Activated naive CD8-positive, alpha-beta T cell treated with anti-CD3 and anti-CD28 coated beads, Interleukin-2, amount 10 ng/mL, durations not matched to agents 7 days and 5 days (primary cell): ENCODE data around the gene DUSP11. TPM values are rescaled to one million over a fixed set of nuclear protein-coding genes. Genes with fewer than 3 reads are reported as not detected.
"Not testable (repeated sequence)": the region's sequence is repeated elsewhere in the genome, so short reads cannot be mapped to it uniquely, and the experiment has no call there.

Experiments used
- ATAC-seq: fragments of 150-1000 bp; cut with Tn5 transposase; one replicate; pipeline ENCODE4 v1.10.0; 2021; ENCODE audit warnings: low read depth, moderate library complexity
- POLR2A ChIA-PET: fragments of 350-600 bp; sonication (Branson Sonifier 250); formaldehyde crosslinking; loops from one replicate; lab custom pipeline; 2021; ENCODE audit warnings: antibody characterized with exemption; lab: Charles Lee
- DNase-seq: peaks from one replicate; pipeline ENCODE4 v3.0.0; 2021
- H3K27ac Mint-ChIP-seq: one replicate; pipeline ENCODE4 v1.8.0; 2022; ENCODE audit warnings: mild to moderate bottlenecking, mixed read lengths
- H3K27me3 Mint-ChIP-seq: one replicate; pipeline ENCODE4 v1.8.0; 2022; ENCODE audit warnings: mild to moderate bottlenecking, moderate library complexity, mixed read lengths
- H3K36me3 Mint-ChIP-seq: one replicate; pipeline ENCODE4 v1.8.0; 2021; ENCODE audit warnings: mild to moderate bottlenecking, mixed read lengths
- H3K4me1 Mint-ChIP-seq: one replicate; pipeline ENCODE4 v1.8.0; 2021; ENCODE audit warnings: mixed read lengths
- H3K4me3 Mint-ChIP-seq: one replicate; pipeline ENCODE4 v1.8.0; 2022; ENCODE audit warnings: mild to moderate bottlenecking, moderate library complexity, mixed read lengths
- H3K9me3 Mint-ChIP-seq: one replicate; pipeline ENCODE4 v1.8.0; 2021; ENCODE audit warnings: mixed read lengths
- total RNA-seq, 2 experiments: library from RNA; stranded (reverse); gene quantifications; one replicate each; pipeline ENCODE4 v1.2.3, GENCODE V29; 2021

DUSP11 gene
- total RNA-seq, 2 experiments from 2014 or later = 28.8 to 32.2 TPM

GRCh38 chr2:73762571-73762970 lies 17.3 kb downstream of the DUSP11 start:
- DNase-seq (no peak), ATAC-seq (no peak)
- POLR2A ChIA-PET = no interaction called here
- H3K27ac Mint-ChIP-seq = no peak overlapping the region
- no peak overlapping the region for H3K4me3 Mint-ChIP-seq
- no peaks in the 10 kb centered on the region for H3K27me3 Mint-ChIP-seq
- H3K4me1 Mint-ChIP-seq = no peaks in the 10 kb centered on the region
- peaks cover 25% of the 10 kb centered on the region for H3K36me3 Mint-ChIP-seq
- no peaks in the 10 kb centered on the region for H3K9me3 Mint-ChIP-seq

GRCh38 chr2:73759904-73760303 lies 20.0 kb downstream of the DUSP11 start:
- DNase-seq = no peak
- no peaks in the 10 kb centered on the region for H3K9me3 Mint-ChIP-seq
- H3K36me3 Mint-ChIP-seq = peaks cover 18% of the 10 kb centered on the region

DNA sequence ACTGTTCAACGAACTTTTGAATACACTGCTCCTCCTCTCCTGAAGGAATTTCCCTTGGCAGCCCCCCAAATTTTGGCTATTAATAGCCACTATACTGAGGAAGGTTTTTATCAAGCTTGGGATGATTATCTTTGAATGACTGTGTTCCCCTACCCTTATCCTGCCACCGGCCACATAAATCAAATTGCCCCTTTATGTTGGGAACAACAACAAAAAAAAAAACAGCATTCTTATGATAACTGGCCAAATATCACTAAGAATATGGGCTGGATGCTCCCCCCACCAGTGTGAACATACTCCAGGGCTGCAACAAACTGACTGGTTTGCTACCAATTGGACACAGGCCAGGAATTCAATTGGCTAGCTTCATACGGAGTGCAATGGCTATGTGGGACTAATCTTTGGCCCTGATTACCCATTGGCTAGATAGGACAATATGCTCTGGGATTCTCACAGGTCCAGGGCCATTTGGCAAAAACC lies 20.6 kb downstream of the DUSP11 start:
- POLR2A ChIA-PET = no interaction called here
- no peak overlapping the region for H3K4me3 Mint-ChIP-seq
- ATAC-seq (no peak), DNase-seq (no peak)
- H3K9me3 Mint-ChIP-seq = no peaks in the 10 kb centered on the region
- H3K27ac Mint-ChIP-seq = no peak overlapping the region
- no peaks in the 10 kb centered on the region for H3K4me1 Mint-ChIP-seq
- H3K36me3 Mint-ChIP-seq = peaks cover 22% of the 10 kb centered on the region
- no peaks in the 10 kb centered on the region for H3K27me3 Mint-ChIP-seq

More at GRCh38 chr2:73759904-73760303, 20.0 kb downstream of the DUSP11 start:
- ATAC-seq = no peak
- POLR2A ChIA-PET = interaction anchor here (0.6 kb wide), 1 partner anchor 364 kb away, joined by 3 read pairs; no protein-coding TSS in a partner anchor
- H3K4me3 Mint-ChIP-seq = no peak overlapping the region
- no peaks in the 10 kb centered on the region for H3K4me1 Mint-ChIP-seq
- H3K27me3 Mint-ChIP-seq = no peaks in the 10 kb centered on the region
- no peak overlapping the region for H3K27ac Mint-ChIP-seq

- H3K4me1 Mint-ChIP-seq, ATAC-seq, DNase-seq, H3K27ac Mint-ChIP-seq, H3K4me3 Mint-ChIP-seq, H3K9me3 Mint-ChIP-seq, H3K27me3 Mint-ChIP-seq, POLR2A ChIA-PET: not testable (repeated sequence)
- peaks cover 15% of the 10 kb centered on the region for H3K36me3 Mint-ChIP-seq
Observed at GRCh38 chr2:73754332-73754731, 25.6 kb downstream of the DUSP11 start.

GRCh38 chr2:73749314-73749713 lies 30.6 kb downstream of the DUSP11 start:
- Mint-ChIP-seq H3K9me3 (no peaks in the 10 kb centered on the region), H3K36me3 (peaks cover 29% of the 10 kb centered on the region), H3K4me3 (no peak overlapping the region), H3K27me3 (no peaks in the 10 kb centered on the region), H3K27ac (no peak overlapping the region), H3K4me1 (peaks cover 4% of the 10 kb centered on the region)
- DNase-seq = no peak
- POLR2A ChIA-PET = interaction anchor here (0.8 kb wide), 1 partner anchor 12 kb away, joined by 3 read pairs; the partner anchor contains the start of gene TPRKB
- ATAC-seq = no peak

GRCh38 chr2:73746877-73747208 lies 33.1 kb downstream of the DUSP11 start:
- Mint-ChIP-seq H3K4me3 (no peak overlapping the region), H3K27me3 (no peaks in the 10 kb centered on the region), H3K36me3 (peaks cover 36% of the 10 kb centered on the region), H3K27ac (no peak overlapping the region), H3K4me1 (peaks cover 2% of the 10 kb centered on the region), H3K9me3 (no peaks in the 10 kb centered on the region)
- DNase-seq (no peak), ATAC-seq (no peak)
- POLR2A ChIA-PET = interaction anchor here (0.6 kb wide), 1 partner anchor 27 kb away, joined by 3 read pairs; no protein-coding TSS in a partner anchor

GRCh38 chr2:73746015-73746876 lies 33.7 kb downstream of the DUSP11 start:
- no peak for ATAC-seq
- H3K36me3 Mint-ChIP-seq = peaks cover 40% of the 10 kb centered on the region
- H3K27ac Mint-ChIP-seq = no peak overlapping the region

GRCh38 chr2:73740767-73741166 lies 39.1 kb downstream of the DUSP11 start:
- no peak for DNase-seq
- Mint-ChIP-seq H3K27ac (no peak overlapping the region), H3K4me3 (no peak overlapping the region), H3K4me1 (peaks cover 10% of the 10 kb centered on the region), H3K9me3 (peaks cover 4% of the 10 kb centered on the region), H3K36me3 (peaks cover 30% of the 10 kb centered on the region), H3K27me3 (no peaks in the 10 kb centered on the region)
- POLR2A ChIA-PET = no interaction called here
- ATAC-seq = no peak

More at GRCh38 chr2:73746015-73746876, 33.7 kb downstream of the DUSP11 start:
- peaks cover 2% of the 10 kb centered on the region for H3K4me1 Mint-ChIP-seq
- no peaks in the 10 kb centered on the region for H3K9me3 Mint-ChIP-seq
- H3K4me3 Mint-ChIP-seq = no peak overlapping the region
- POLR2A ChIA-PET = interaction anchor here (0.6 kb wide), 1 partner anchor 28 kb away, joined by 3 read pairs; no protein-coding TSS in a partner anchor
- H3K27me3 Mint-ChIP-seq = no peaks in the 10 kb centered on the region
- DNase-seq = no peak

DNA sequence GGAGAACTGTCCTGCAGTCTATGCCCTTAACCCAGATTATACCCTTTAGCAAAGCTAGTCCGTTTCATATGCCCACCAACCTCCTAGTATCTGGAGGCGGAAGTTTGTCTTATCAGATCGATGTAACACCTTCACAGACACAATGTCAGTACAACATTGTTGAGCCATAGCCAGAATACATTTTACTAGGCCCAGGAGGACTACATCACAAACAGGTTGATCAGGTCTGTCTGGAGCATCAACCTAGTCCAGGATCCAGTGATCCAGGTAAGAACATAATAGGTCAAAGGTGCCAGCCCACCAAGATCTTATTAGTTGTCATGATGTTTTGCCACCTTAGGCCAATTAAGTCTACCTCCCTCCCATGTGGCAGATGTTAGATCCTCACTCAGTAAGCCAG lies 40.8 kb downstream of the DUSP11 start:
- Mint-ChIP-seq H3K27me3 (no peaks in the 10 kb centered on the region), H3K36me3 (peaks cover 25% of the 10 kb centered on the region), H3K4me1 (peaks cover 10% of the 10 kb centered on the region), H3K27ac (no peak overlapping the region), H3K9me3 (peaks cover 4% of the 10 kb centered on the region), H3K4me3 (no peak overlapping the region)
- DNase-seq (no peak), ATAC-seq (no peak)
- POLR2A ChIA-PET = no interaction called here

DNA sequence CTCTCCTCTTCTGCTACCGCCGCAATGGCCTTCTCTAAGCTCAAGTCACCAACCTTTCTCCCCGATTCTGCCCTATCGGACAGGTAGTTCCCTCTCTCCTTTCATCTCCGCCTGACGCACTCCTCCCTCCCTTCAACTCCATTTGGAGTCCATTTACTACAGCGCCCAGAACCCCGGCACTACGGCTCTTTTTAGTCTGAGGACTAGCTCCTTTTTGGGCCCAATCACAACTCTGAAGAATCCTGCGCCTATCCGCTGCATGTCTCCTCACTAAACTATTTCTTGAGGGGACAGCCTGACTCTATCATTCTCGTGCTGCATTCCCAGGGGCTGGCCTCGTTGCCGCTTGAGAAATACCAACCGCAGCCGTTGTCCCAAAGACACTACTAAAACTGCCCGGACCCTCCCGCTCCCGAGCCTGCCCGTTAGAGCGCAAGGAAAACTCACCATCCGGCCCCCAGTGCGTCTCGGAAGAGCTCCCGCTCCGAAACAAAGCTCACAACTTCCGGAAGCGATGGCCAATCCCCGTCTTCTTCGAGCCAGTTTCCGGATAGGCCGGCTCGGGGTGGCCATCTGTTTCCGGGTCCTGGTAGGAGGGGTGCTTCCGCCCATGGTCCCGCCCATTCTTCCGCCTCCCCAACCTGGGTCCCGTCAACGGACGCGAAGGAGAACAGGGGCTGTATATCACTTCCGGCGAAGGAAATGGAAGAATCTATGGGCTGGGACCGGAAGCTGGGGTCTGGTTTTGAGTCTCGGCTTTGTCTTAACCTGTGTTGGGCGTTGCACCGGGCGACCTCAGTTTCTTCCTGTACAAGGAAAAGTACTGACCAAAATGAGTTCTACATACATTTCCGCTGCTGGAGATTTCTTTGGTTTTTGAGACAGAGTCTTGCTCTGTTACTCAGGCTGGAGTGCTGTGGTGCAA lies 42.8 kb downstream of the DUSP11 start, which contains the start of gene TPRKB:
TSS of gene TPRKB (minus strand) at position 491 of the 925 bp plus-strand sequence. CDS start 2,776 bp downstream, outside the sequence.
- peaks cover 24% of the 10 kb centered on the region for H3K36me3 Mint-ChIP-seq
- peaks cover 12% of the 10 kb centered on the region for H3K4me1 Mint-ChIP-seq
- POLR2A ChIA-PET = interaction anchor here (0.6 to 2.3 kb wide), 12 partner anchors 12 to 721 kb away, joined by 3 to 11 read pairs (median 4); partner anchors contain the start of genes ALMS1, BOLA3, CCT7 and MOB1A
- H3K27me3 Mint-ChIP-seq = no peaks in the 10 kb centered on the region
- H3K9me3 Mint-ChIP-seq = peaks cover 4% of the 10 kb centered on the region
- peak within 1 kb of the TSS; percentile 86 for H3K27ac Mint-ChIP-seq
- ATAC-seq (peak; percentile 95), DNase-seq (peak; percentile 93)
- H3K4me3 Mint-ChIP-seq = peak within 1 kb of the TSS; percentile 94

DNA sequence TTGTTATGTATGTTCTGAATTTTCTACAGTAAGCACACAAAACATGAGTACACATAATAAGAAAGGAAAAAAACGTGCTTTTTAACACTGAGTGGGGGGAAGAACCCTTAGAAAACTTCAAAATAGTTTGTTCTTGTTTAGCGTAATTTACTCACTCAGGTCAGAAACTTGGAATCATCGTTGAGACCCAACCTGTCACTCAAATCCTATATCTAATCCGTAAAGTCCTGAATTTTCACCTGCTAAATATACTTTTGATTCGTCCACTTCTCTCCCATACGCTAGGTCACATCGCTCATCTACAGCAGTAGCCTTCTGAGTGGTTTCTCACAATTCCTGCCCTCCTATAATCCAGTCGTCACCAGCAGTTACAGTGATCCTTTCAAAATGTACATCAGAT lies 43.5 kb downstream of the DUSP11 start:
- peak overlapping the region; percentile 94 for H3K4me3 Mint-ChIP-seq
- peak overlapping the region; percentile 86 for H3K27ac Mint-ChIP-seq
- H3K4me1 Mint-ChIP-seq = peaks cover 12% of the 10 kb centered on the region
- H3K36me3 Mint-ChIP-seq = peaks cover 16% of the 10 kb centered on the region
- H3K27me3 Mint-ChIP-seq = no peaks in the 10 kb centered on the region
- DNase-seq (no peak), ATAC-seq (no peak)
- POLR2A ChIA-PET = interaction anchor here (0.6 to 2.3 kb wide), 9 partner anchors 30 to 722 kb away, joined by 3 to 11 read pairs (median 5); partner anchors contain the start of genes ALMS1, BOLA3, CCT7 and MOB1A
- H3K9me3 Mint-ChIP-seq = peaks cover 4% of the 10 kb centered on the region

GRCh38 chr2:73730810-73731209 lies 49.1 kb downstream of the DUSP11 start:
- no peak overlapping the region for H3K27ac Mint-ChIP-seq
- no peak for ATAC-seq
- POLR2A ChIA-PET = no interaction called here

DNA sequence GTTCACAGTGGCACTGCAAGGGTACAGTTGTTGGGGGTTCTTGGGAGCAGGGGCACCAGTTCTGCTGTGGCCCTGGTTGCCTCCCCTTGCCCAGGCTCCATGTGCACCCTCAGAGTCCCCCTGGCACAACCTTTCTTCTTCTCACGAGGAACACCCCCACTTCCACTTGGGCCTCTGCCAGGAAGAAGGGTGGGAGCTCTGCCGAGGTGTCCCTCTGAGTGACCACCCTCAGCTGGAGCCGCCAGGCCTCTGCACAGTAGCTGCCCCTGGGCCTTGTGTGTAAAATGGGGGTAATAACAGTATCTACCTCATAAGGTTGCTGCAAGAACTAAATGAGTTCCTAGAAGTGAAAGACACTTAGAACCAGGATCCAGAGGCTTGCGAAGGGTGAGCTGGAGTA lies 51.2 kb downstream of the DUSP11 start:
- ATAC-seq (no peak), DNase-seq (no peak)
- POLR2A ChIA-PET = interaction anchor here (0.6 kb wide), 1 partner anchor 8 kb away, joined by 3 read pairs; no protein-coding TSS in a partner anchor
- peaks cover 3% of the 10 kb centered on the region for H3K4me1 Mint-ChIP-seq
- H3K9me3 Mint-ChIP-seq = no peaks in the 10 kb centered on the region
- H3K4me3 Mint-ChIP-seq = no peak overlapping the region
- H3K27me3 Mint-ChIP-seq = no peaks in the 10 kb centered on the region
- peaks cover 17% of the 10 kb centered on the region for H3K36me3 Mint-ChIP-seq
- H3K27ac Mint-ChIP-seq = no peak overlapping the region

More at GRCh38 chr2:73730810-73731209, 49.1 kb downstream of the DUSP11 start:
- no peaks in the 10 kb centered on the region for H3K9me3 Mint-ChIP-seq
- no peaks in the 10 kb centered on the region for H3K27me3 Mint-ChIP-seq
- no peak for DNase-seq
- peaks cover 3% of the 10 kb centered on the region for H3K4me1 Mint-ChIP-seq
- H3K36me3 Mint-ChIP-seq = peaks cover 22% of the 10 kb centered on the region
- no peak overlapping the region for H3K4me3 Mint-ChIP-seq
